ENCODE measurements around the gene GCK. TPM values are rescaled to one million over a fixed set of nuclear protein-coding genes. Genes with fewer than 3 reads are reported as not detected.

Gene GCK
- total RNA-seq, 2 experiments from 2014 or later: 0.16 TPM; not detected in 1

GRCh38 chr7:44224974-44225565, 35.8 kb upstream of the GCK start:
- TF ChIP-seq, protein P1, sequence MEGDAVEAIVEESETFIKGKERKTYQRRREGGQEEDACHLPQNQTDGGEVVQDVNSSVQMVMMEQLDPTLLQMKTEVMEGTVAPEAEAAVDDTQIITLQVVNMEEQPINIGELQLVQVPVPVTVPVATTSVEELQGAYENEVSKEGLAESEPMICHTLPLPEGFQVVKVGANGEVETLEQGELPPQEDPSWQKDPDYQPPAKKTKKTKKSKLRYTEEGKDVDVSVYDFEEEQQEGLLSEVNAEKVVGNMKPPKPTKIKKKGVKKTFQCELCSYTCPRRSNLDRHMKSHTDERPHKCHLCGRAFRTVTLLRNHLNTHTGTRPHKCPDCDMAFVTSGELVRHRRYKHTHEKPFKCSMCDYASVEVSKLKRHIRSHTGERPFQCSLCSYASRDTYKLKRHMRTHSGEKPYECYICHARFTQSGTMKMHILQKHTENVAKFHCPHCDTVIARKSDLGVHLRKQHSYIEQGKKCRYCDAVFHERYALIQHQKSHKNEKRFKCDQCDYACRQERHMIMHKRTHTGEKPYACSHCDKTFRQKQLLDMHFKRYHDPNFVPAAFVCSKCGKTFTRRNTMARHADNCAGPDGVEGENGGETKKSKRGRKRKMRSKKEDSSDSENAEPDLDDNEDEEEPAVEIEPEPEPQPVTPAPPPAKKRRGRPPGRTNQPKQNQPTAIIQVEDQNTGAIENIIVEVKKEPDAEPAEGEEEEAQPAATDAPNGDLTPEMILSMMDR (conservative IDR thresholded peaks at IDR 0.05; ENCODE audit: low read length): no peak
- no peak for TF ChIP-seq EZH2phosphoT487 (IDR thresholded peaks at IDR 0.05; ENCODE audit: borderline replicate concordance, low read depth, low read length)
- H3K36me3 ChIP-seq (ENCODE audit: insufficient read depth, low read length): no peaks in the 10 kb centered on the region
- no TSS peak for BruUV-seq (replicated peaks)
- no peak overlapping the region for H3K4me3 ChIP-seq (ENCODE audit: low read depth, low read length, poor library complexity, severe bottlenecking)
- no peaks in the 10 kb centered on the region for H3K4me1 ChIP-seq (ENCODE audit: insufficient read depth, low read length, poor library complexity, severe bottlenecking)
- intact Hi-C loops (cut with micrococcal nuclease; ENCODE audit: unreplicated experiment): no loop called here
- H3K9me3 ChIP-seq (ENCODE audit: low read length): no peaks in the 10 kb centered on the region
- no peaks in the 10 kb centered on the region for H4K20me1 ChIP-seq (ENCODE audit: insufficient read depth, low read length)
- no peak overlapping the region for H3K27ac ChIP-seq (ENCODE audit: low read depth, low read length, poor library complexity, severe bottlenecking)
- no peak for DNase-seq (ENCODE audit: low spot score)
- ChIA-PET POLR2A (interaction anchor here (0.6 kb wide), 1 partner anchor 230 kb away, joined by 3 read pairs; no protein-coding TSS in a partner anchor), CTCF (ENCODE audit: unreplicated experiment) (no interaction called here)
- H2AFZ ChIP-seq (ENCODE audit: low read length): no peak overlapping the region
- no peaks in the 10 kb centered on the region for H3K9me2 ChIP-seq (ENCODE audit: insufficient read depth, low read length)
- H3K4me2 ChIP-seq (ENCODE audit: low read length): no peak overlapping the region
- no peaks in the 10 kb centered on the region for H3K79me2 ChIP-seq (ENCODE audit: insufficient read depth, low read depth, low read length)

GRCh38 chr7:44224080-44224973, 35.1 kb upstream of the GCK start:
- Histone ChIP-seq H3K4me2 (ENCODE audit: low read length) (no peak overlapping the region), H2AFZ (ENCODE audit: low read length) (no peak overlapping the region), H3K4me1 (ENCODE audit: insufficient read depth, low read length, poor library complexity, severe bottlenecking) (no peaks in the 10 kb centered on the region), H3K9me2 (ENCODE audit: insufficient read depth, low read length) (no peaks in the 10 kb centered on the region), H3K9me3 (ENCODE audit: low read length) (no peaks in the 10 kb centered on the region), H3K4me3 (ENCODE audit: low read depth, low read length, poor library complexity, severe bottlenecking) (no peak overlapping the region), H3K27ac (ENCODE audit: low read depth, low read length, poor library complexity, severe bottlenecking) (no peak overlapping the region), H3K36me3 (ENCODE audit: insufficient read depth, low read length) (no peaks in the 10 kb centered on the region), H3K79me2 (ENCODE audit: insufficient read depth, low read depth, low read length) (no peaks in the 10 kb centered on the region), H4K20me1 (ENCODE audit: insufficient read depth, low read length) (no peaks in the 10 kb centered on the region)
- no TSS peak for BruUV-seq (replicated peaks)
- intact Hi-C loops (cut with micrococcal nuclease; ENCODE audit: unreplicated experiment): no loop called here
- DNase-seq (ENCODE audit: low spot score): no peak
- ChIA-PET POLR2A (interaction anchor here (0.6 kb wide), 1 partner anchor 229 kb away, joined by 3 read pairs; no protein-coding TSS in a partner anchor), CTCF (ENCODE audit: unreplicated experiment) (interaction anchor here (0.7 kb wide), 1 partner anchor 13 kb away, joined by 9 read pairs; no protein-coding TSS in a partner anchor)
- TF ChIP-seq, protein P1 (conservative IDR thresholded peaks at IDR 0.05; ENCODE audit: low read length): no peak

Data from OCI-LY7 (cell line).